HCT116 (cell line): Measurements from ENCODE around the gene RAB37. TPM values are rescaled to one million over a fixed set of nuclear protein-coding genes. Genes with fewer than 3 reads are reported as not detected.

Source experiments
- ATAC-seq: fragments of 200-7000 bp; cut with Tn5 transposase; 2 replicates; pipeline ENCODE4 v1.9.1; 2020; ENCODE audit warnings: mild to moderate bottlenecking, moderate library complexity
- BruUV-seq: library from RNA; stranded (reverse); fragments of 400-500 nt; replicated peaks from 2 replicates; lab custom pipeline; 2021; lab: Mats Ljungman, UMichigan
- CTCF ChIA-PET: fragments of 300-600 bp; sonication (Branson Sonifier 250); formaldehyde crosslinking; loops from one replicate; lab custom pipeline; 2021; ENCODE audit warnings: antibody characterized with exemption; lab: Charles Lee
- POLR2A ChIA-PET: fragments of 300-600, 350-600 bp; sonication (Branson Sonifier 250); formaldehyde crosslinking; loops from one replicate; lab custom pipeline; 2021; ENCODE audit warnings: antibody characterized with exemption; lab: Charles Lee
- RAD21 ChIA-PET, 2 experiments: fragments of 300-600 bp; sonication (Branson Sonifier 250); formaldehyde crosslinking; loops; one replicate each; lab custom pipeline; 2023; ENCODE audit warnings: low total read pairs in 2 of 2; ENCODE audit not compliant: uncharacterized antibody in 2 of 2, unreplicated experiment in 2 of 2, low non-redundant PET in 1 of 2; lab: Charles Lee
- DNase-seq: peaks from one replicate; pipeline ENCODE4 v3.0.0-alpha.2; 2010; ENCODE audit warnings: low read depth, low spot score
- H2AFZ ChIP-seq: fragments of 200-600 bp; shearing (Covaris generic), sonication (generic); 2 replicates; pipeline ENCODE4 v1.6.1; 2017; ENCODE audit warnings: low read depth, mixed run types, mixed read lengths, antibody characterized with exemption, low read length; ENCODE audit not compliant: poor library complexity, severe bottlenecking
- H3K27ac ChIP-seq: 2 replicates; pipeline ENCODE4 v1.5.1; 2012; ENCODE audit warnings: low read depth, low read length
- H3K27me3 ChIP-seq: fragments of 200-600 bp; sonication (generic); 2 replicates; pipeline ENCODE4 v1.6.1; 2016; ENCODE audit warnings: mixed run types, low read length, mixed read lengths; ENCODE audit not compliant: insufficient read depth
- H3K36me3 ChIP-seq, 2 experiments: fragments of 200-500 bp in 1 of 2; fragments of 200-600 bp in 1 of 2; sonication (Bioruptor generic) in 1 of 2; sonication (generic) in 1 of 2; 2 replicates each; pipeline versions ENCODE4 v1.5.1 to v1.6.1; 2014 to 2016; ENCODE audit warnings: low read length in 2 of 2, inconsistent platforms in 1 of 2, mixed read lengths in 1 of 2, mixed run types in 1 of 2; ENCODE audit not compliant: insufficient read depth in 2 of 2, control insufficient read depth in 1 of 2
- H3K4me1 ChIP-seq, 2 experiments: fragments of 200-600 bp in 1 of 2; sonication (generic) in 1 of 2; 2 replicates each; pipeline versions ENCODE4 v1.5.1 to v1.6.1; 2012 to 2017; ENCODE audit warnings: low read length in 2 of 2, inconsistent platforms in 1 of 2, mild to moderate bottlenecking in 1 of 2, mixed read lengths in 1 of 2, mixed run types in 1 of 2, moderate library complexity in 1 of 2; ENCODE audit not compliant: insufficient read depth in 2 of 2, control insufficient read depth in 1 of 2
- H3K4me2 ChIP-seq: fragments of 200-600 bp; sonication (generic); 2 replicates; pipeline ENCODE4 v1.6.1; 2017; ENCODE audit warnings: mixed run types, low read length, mixed read lengths
- H3K4me3 ChIP-seq, 2 experiments: fragments of 200-600 bp in 1 of 2; sonication (generic) in 1 of 2; replicated peaks in 1 of 2; 2 replicates each; pipeline ENCODE4 v1.5.1; 2011 to 2016; ENCODE audit warnings: low read length in 2 of 2, control low read depth in 1 of 2, low read depth in 1 of 2, mild to moderate bottlenecking in 1 of 2, mixed read lengths in 1 of 2, mixed run types in 1 of 2
- H3K79me2 ChIP-seq: fragments of 200-600 bp; sonication (generic); 2 replicates; pipeline ENCODE4 v1.6.1; 2017; ENCODE audit warnings: mild to moderate bottlenecking, mixed run types, low read length, moderate library complexity, mixed read lengths; ENCODE audit not compliant: insufficient read depth
- H3K9ac ChIP-seq: fragments of 200-600 bp; sonication (generic); 2 replicates; pipeline ENCODE4 v1.6.1; 2016; ENCODE audit warnings: low read length, mixed read lengths
- H3K9me2 ChIP-seq: fragments of 200-600 bp; sonication (generic), shearing (Covaris generic); 2 replicates; pipeline ENCODE4 v1.6.1; 2017; ENCODE audit warnings: mixed run types, mild to moderate bottlenecking, moderate library complexity; ENCODE audit not compliant: insufficient read depth
- H3K9me3 ChIP-seq, 2 experiments: fragments of 200-500 bp in 1 of 2; fragments of 200-600 bp in 1 of 2; sonication (Bioruptor generic) in 1 of 2; sonication (generic) in 1 of 2; 2 replicates each; pipeline ENCODE4 v1.6.1; 2014 to 2017; ENCODE audit warnings: low read length in 2 of 2, mixed read lengths in 2 of 2, inconsistent platforms in 1 of 2, low read depth in 1 of 2, mild to moderate bottlenecking in 1 of 2, mixed run types in 1 of 2, moderate library complexity in 1 of 2; ENCODE audit not compliant: control insufficient read depth in 1 of 2, insufficient read depth in 1 of 2
- H4K20me1 ChIP-seq: fragments of 200-600 bp; sonication (generic), shearing (Covaris generic); 2 replicates; pipeline ENCODE4 v1.6.1; 2017; ENCODE audit warnings: mixed run types, mild to moderate bottlenecking, moderate library complexity; ENCODE audit not compliant: insufficient read depth
- CBX3 ChIP-seq: IDR thresholded peaks from 2 replicates; pipeline ENCODE4 v1.6.1; 2012; ENCODE audit warnings: low read depth
- EGR1 ChIP-seq: IDR thresholded peaks from 2 replicates; pipeline ENCODE4 v1.6.1; 2012; ENCODE audit warnings: low read depth
- ELF1 ChIP-seq: IDR thresholded peaks from 2 replicates; pipeline ENCODE4 v1.6.1; 2012; ENCODE audit warnings: low read depth, borderline replicate concordance
- EZH2 ChIP-seq: fragments of 200-600 bp; sonication (generic); IDR thresholded peaks from 2 replicates; pipeline ENCODE4 v1.6.1; 2017; ENCODE audit warnings: antibody characterized with exemption, mixed run types
- EZH2phosphoT487 ChIP-seq: fragments of 200-600 bp; IDR thresholded peaks from 2 replicates; pipeline ENCODE4 v1.6.1; 2018; ENCODE audit warnings: antibody characterized with exemption, borderline replicate concordance
- FOSL1 ChIP-seq: IDR thresholded peaks from 2 replicates; pipeline ENCODE4 v1.6.1; 2012; ENCODE audit warnings: low read depth
- MAX ChIP-seq: IDR thresholded peaks from 2 replicates; pipeline ENCODE4 v1.6.1; 2012
- POLR2AphosphoS5 ChIP-seq: IDR thresholded peaks from 2 replicates; pipeline ENCODE4 v1.6.1; 2011; ENCODE audit warnings: mild to moderate bottlenecking, low read depth, low read length, moderate library complexity
- RAD21 ChIP-seq: IDR thresholded peaks from 2 replicates; pipeline ENCODE4 v1.6.1; 2012; ENCODE audit warnings: low read depth, mild to moderate bottlenecking
- SIN3A ChIP-seq: IDR thresholded peaks from 2 replicates; pipeline ENCODE4 v1.6.1; 2012; ENCODE audit warnings: low read depth
- SRF ChIP-seq: IDR thresholded peaks from 2 replicates; pipeline ENCODE4 v1.6.1; 2012; ENCODE audit warnings: low read depth
- TCF7L2 ChIP-seq: IDR thresholded peaks from 2 replicates; pipeline ENCODE4 v1.7.0; 2011; ENCODE audit warnings: borderline replicate concordance, inconsistent platforms; ENCODE audit not compliant: insufficient read depth, insufficient read length; ENCODE audit errors: extremely low read depth
- YY1 ChIP-seq: IDR thresholded peaks from 2 replicates; pipeline ENCODE4 v1.6.1; 2011; ENCODE audit warnings: low read length, low read depth, moderate library complexity, mild to moderate bottlenecking; ENCODE audit not compliant: insufficient replicate concordance; ENCODE audit errors: extremely low read depth
- ZFX ChIP-seq: fragments of 450-650 bp; IDR thresholded peaks from 2 replicates; pipeline ENCODE4 v1.6.1; 2017
- ZNF274 ChIP-seq: fragments of 200-500 bp; sonication (Bioruptor generic); IDR thresholded peaks from 2 replicates; pipeline ENCODE4 v1.6.1; 2014; ENCODE audit warnings: mild to moderate bottlenecking, low read depth, low read length, inconsistent platforms
- intact Hi-C: fragments of 100-400 bp; cut with micrococcal nuclease; formaldehyde crosslinking; loops from 2 replicates; pipeline ENCODE4 v1.10.0; 2022
- total RNA-seq: library from RNA; stranded (reverse); gene quantifications from one replicate; pipeline ENCODE4 v1.2.1, GENCODE V29; 2021; ENCODE audit not compliant: unreplicated experiment
- TF ChIP-seq, protein P1 (sequence below), 3 experiments: fragments of 200-600 bp in 1 of 3; sonication (generic) in 1 of 3; IDR thresholded peaks in 2 of 3; conservative IDR thresholded peaks in 1 of 3; 2 replicates each; pipeline ENCODE4 v1.5.1; 2012 to 2017; ENCODE audit warnings: low read depth in 2 of 3, low read length in 2 of 3, antibody characterized with exemption in 1 of 3, borderline replicate concordance in 1 of 3, control low read depth in 1 of 3, mild to moderate bottlenecking in 1 of 3, mixed read lengths in 1 of 3, mixed run types in 1 of 3, moderate library complexity in 1 of 3; ENCODE audit not compliant: insufficient read depth in 1 of 3
- TF ChIP-seq, protein P2 (sequence below): IDR thresholded peaks from 2 replicates; pipeline ENCODE4 v1.6.1; 2012; ENCODE audit warnings: low read depth
- TF ChIP-seq, protein P3 (sequence below): IDR thresholded peaks from 2 replicates; pipeline ENCODE4 v1.6.1; 2012
- TF ChIP-seq, protein P4 (sequence below): IDR thresholded peaks from 2 replicates; pipeline ENCODE4 v1.6.1; 2011; ENCODE audit warnings: mild to moderate bottlenecking, low read length, moderate library complexity; ENCODE audit not compliant: insufficient replicate concordance; ENCODE audit errors: extremely low read depth

Gene RAB37
- total RNA-seq, 1 experiment from 2014 or later = 8.2 TPM

DNA sequence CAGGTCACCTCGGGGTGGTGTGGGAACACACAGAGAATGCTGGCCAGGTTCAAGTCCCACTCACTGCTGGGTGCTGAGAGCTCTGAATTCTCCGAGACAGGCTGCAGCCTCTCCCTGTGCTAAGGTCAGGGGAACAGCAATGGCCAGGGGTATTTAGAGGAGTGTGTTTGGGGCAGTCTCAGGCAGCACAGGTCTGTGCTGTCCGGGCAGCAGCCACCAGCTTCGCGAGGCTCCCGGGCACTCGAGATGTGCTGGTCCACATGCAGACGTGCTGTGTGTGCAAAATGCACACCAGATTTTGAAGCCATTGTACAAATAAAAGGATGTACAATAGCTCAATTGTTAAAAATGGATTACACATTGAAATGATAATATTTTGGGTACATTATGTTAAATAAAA is 18.5 kb downstream of the RAB37 start:
- peaks cover 59 to 70% of the 10 kb centered on the region in 2 experiments for H3K4me1 ChIP-seq
- intact Hi-C loops = no loop called here
- no peak overlapping the region for H2AFZ ChIP-seq
- no peak overlapping the region for H3K4me3 ChIP-seq
- no peak for ATAC-seq
- H3K36me3 ChIP-seq = peaks cover 0 to 2% of the 10 kb centered on the region in 2 experiments; a peak in 2 of 4 replicates
- no peak overlapping the region for H3K27ac ChIP-seq
- POLR2A ChIA-PET = interaction anchor here (0.7 kb wide), 1 partner anchor 61 kb away, joined by 3 read pairs; no protein-coding TSS in a partner anchor
- H3K9me3 ChIP-seq = no peaks in the 10 kb centered on the region
- TF ChIP-seq EZH2phosphoT487 (no peak), SIN3A (no peak), POLR2AphosphoS5 (no peak), EZH2 (no peak), ZFX (no peak), EGR1 (no peak), RAD21 (no peak), SRF (no peak), YY1 (no peak), CBX3 (no peak), MAX (no peak), ELF1 (no peak), TCF7L2 (no peak), ZNF274 (no peak), FOSL1 (no peak)
- TF ChIP-seq, protein P1, sequence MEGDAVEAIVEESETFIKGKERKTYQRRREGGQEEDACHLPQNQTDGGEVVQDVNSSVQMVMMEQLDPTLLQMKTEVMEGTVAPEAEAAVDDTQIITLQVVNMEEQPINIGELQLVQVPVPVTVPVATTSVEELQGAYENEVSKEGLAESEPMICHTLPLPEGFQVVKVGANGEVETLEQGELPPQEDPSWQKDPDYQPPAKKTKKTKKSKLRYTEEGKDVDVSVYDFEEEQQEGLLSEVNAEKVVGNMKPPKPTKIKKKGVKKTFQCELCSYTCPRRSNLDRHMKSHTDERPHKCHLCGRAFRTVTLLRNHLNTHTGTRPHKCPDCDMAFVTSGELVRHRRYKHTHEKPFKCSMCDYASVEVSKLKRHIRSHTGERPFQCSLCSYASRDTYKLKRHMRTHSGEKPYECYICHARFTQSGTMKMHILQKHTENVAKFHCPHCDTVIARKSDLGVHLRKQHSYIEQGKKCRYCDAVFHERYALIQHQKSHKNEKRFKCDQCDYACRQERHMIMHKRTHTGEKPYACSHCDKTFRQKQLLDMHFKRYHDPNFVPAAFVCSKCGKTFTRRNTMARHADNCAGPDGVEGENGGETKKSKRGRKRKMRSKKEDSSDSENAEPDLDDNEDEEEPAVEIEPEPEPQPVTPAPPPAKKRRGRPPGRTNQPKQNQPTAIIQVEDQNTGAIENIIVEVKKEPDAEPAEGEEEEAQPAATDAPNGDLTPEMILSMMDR (IDR thresholded peaks at IDR 0.05 in 2 of 3, conservative IDR thresholded peaks at IDR 0.05 in 1 of 3; ENCODE audit: borderline replicate concordance in 1 of 3, insufficient read depth in 1 of 3, low read depth in 2 of 3, low read length in 2 of 3) = no peak
- TF ChIP-seq, protein P2, sequence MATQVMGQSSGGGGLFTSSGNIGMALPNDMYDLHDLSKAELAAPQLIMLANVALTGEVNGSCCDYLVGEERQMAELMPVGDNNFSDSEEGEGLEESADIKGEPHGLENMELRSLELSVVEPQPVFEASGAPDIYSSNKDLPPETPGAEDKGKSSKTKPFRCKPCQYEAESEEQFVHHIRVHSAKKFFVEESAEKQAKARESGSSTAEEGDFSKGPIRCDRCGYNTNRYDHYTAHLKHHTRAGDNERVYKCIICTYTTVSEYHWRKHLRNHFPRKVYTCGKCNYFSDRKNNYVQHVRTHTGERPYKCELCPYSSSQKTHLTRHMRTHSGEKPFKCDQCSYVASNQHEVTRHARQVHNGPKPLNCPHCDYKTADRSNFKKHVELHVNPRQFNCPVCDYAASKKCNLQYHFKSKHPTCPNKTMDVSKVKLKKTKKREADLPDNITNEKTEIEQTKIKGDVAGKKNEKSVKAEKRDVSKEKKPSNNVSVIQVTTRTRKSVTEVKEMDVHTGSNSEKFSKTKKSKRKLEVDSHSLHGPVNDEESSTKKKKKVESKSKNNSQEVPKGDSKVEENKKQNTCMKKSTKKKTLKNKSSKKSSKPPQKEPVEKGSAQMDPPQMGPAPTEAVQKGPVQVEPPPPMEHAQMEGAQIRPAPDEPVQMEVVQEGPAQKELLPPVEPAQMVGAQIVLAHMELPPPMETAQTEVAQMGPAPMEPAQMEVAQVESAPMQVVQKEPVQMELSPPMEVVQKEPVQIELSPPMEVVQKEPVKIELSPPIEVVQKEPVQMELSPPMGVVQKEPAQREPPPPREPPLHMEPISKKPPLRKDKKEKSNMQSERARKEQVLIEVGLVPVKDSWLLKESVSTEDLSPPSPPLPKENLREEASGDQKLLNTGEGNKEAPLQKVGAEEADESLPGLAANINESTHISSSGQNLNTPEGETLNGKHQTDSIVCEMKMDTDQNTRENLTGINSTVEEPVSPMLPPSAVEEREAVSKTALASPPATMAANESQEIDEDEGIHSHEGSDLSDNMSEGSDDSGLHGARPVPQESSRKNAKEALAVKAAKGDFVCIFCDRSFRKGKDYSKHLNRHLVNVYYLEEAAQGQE = no peak
- TF ChIP-seq, protein P3, sequence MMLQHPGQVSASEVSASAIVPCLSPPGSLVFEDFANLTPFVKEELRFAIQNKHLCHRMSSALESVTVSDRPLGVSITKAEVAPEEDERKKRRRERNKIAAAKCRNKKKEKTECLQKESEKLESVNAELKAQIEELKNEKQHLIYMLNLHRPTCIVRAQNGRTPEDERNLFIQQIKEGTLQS = no peak
- TF ChIP-seq, protein P4, sequence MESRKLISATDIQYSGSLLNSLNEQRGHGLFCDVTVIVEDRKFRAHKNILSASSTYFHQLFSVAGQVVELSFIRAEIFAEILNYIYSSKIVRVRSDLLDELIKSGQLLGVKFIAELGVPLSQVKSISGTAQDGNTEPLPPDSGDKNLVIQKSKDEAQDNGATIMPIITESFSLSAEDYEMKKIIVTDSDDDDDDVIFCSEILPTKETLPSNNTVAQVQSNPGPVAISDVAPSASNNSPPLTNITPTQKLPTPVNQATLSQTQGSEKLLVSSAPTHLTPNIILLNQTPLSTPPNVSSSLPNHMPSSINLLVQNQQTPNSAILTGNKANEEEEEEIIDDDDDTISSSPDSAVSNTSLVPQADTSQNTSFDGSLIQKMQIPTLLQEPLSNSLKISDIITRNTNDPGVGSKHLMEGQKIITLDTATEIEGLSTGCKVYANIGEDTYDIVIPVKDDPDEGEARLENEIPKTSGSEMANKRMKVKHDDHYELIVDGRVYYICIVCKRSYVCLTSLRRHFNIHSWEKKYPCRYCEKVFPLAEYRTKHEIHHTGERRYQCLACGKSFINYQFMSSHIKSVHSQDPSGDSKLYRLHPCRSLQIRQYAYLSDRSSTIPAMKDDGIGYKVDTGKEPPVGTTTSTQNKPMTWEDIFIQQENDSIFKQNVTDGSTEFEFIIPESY = no peak
- H3K27me3 ChIP-seq = no peaks in the 10 kb centered on the region
- CTCF ChIA-PET = interaction anchor here (1.8 kb wide), 1 partner anchor 17 kb away, joined by 6 read pairs; no protein-coding TSS in a partner anchor
- H3K79me2 ChIP-seq = peaks cover 93% of the 10 kb centered on the region
- no peak overlapping the region for H3K4me2 ChIP-seq
- RAD21 ChIA-PET = interaction anchor here in 1 of 2 experiments (0.7 kb wide), 1 partner anchor 227 kb away, joined by 3 read pairs; no protein-coding TSS in a partner anchor
- no peak for DNase-seq
- H3K9me2 ChIP-seq = no peaks in the 10 kb centered on the region
- H3K9ac ChIP-seq = no peak overlapping the region
- no TSS peak for BruUV-seq
- H4K20me1 ChIP-seq = peaks cover 3% of the 10 kb centered on the region; the same call in 1 of the 2 replicates
